OCI-LY3 (cell line): ENCODE data around the gene VAMP4.

ENCODE experiments used
- CTCF ChIP-seq: fragments of 200-600, 300-600 bp; sonication (generic); IDR thresholded peaks from 2 replicates; pipeline ENCODE4 v1.5.1; 2014; ENCODE audit warnings: antibody characterized with exemption, low read length, low read depth
- EZH2phosphoT487 ChIP-seq: fragments of 200-600 bp; shearing (Covaris generic); IDR thresholded peaks from 2 replicates; pipeline ENCODE4 v1.6.1; 2018; ENCODE audit warnings: antibody characterized with exemption, mixed run types, low read depth

- TF ChIP-seq CTCF (no peak), EZH2phosphoT487 (no peak)
These were observed 12.5 kb upstream of the VAMP4 start for GRCh38 chr1:171754353-171754705.
